WTC11 (cell line): Measurements from ENCODE around the gene GSTA3.
"Not testable (repeated sequence)": the region's sequence is repeated elsewhere in the genome, so short reads cannot be mapped to it uniquely, and the experiment has no call there.

ENCODE experiments used
- ETV6 ChIP-seq: sonication (generic); formaldehyde crosslinking; IDR thresholded peaks from 2 replicates; pipeline ENCODE4 v1.8.1; 2022; ENCODE audit warnings: mild to moderate bottlenecking, missing genetic modification reagents
- TF ChIP-seq, protein P1 (sequence below): sonication (generic); formaldehyde crosslinking; IDR thresholded peaks from 2 replicates; pipeline ENCODE4 v1.8.1; 2022; ENCODE audit warnings: low read depth, mild to moderate bottlenecking, moderate library complexity, missing genetic modification reagents, borderline replicate concordance

- TF ChIP-seq, protein P1, sequence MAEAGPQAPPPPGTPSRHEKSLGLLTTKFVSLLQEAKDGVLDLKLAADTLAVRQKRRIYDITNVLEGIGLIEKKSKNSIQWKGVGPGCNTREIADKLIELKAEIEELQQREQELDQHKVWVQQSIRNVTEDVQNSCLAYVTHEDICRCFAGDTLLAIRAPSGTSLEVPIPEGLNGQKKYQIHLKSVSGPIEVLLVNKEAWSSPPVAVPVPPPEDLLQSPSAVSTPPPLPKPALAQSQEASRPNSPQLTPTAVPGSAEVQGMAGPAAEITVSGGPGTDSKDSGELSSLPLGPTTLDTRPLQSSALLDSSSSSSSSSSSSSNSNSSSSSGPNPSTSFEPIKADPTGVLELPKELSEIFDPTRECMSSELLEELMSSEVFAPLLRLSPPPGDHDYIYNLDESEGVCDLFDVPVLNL: not testable (repeated sequence)
- not testable (repeated sequence) for TF ChIP-seq ETV6 (CRISPR knock-in tag)
Observed at GRCh38 chr6:52895790-52896189, 13.7 kb downstream of the GSTA3 start.
